Measurements from ENCODE around the gene MIPOL1.

Gene MIPOL1

DNA sequence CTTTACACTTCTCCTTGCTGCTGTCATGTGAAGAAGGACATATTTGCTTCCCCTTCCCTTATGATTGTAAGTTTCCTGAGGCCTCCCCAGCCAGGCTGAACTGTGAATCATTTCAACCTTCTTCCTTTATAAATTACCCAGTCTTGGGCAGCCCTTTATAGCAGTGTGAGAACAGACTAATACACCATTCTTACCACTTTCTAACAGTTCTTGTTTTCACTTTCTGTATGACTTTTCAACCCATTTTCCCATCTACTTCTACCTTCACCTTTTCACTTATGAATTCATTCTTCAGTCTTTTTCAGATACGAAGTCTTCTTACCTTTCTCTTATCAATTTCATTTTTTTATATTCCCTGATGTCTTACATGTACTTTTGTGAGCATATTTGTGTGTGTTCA, 342.3 kb downstream of the MIPOL1 start:
- DNase-seq (ENCODE audit: low read depth) = no peak
- TF ChIP-seq, protein P1, sequence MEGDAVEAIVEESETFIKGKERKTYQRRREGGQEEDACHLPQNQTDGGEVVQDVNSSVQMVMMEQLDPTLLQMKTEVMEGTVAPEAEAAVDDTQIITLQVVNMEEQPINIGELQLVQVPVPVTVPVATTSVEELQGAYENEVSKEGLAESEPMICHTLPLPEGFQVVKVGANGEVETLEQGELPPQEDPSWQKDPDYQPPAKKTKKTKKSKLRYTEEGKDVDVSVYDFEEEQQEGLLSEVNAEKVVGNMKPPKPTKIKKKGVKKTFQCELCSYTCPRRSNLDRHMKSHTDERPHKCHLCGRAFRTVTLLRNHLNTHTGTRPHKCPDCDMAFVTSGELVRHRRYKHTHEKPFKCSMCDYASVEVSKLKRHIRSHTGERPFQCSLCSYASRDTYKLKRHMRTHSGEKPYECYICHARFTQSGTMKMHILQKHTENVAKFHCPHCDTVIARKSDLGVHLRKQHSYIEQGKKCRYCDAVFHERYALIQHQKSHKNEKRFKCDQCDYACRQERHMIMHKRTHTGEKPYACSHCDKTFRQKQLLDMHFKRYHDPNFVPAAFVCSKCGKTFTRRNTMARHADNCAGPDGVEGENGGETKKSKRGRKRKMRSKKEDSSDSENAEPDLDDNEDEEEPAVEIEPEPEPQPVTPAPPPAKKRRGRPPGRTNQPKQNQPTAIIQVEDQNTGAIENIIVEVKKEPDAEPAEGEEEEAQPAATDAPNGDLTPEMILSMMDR (IDR thresholded peaks at IDR 0.05; ENCODE audit: insufficient read depth, low read depth, low read length, missing control alignments) = no peak
- H3K4me3 ChIP-seq (ENCODE audit: low read depth, low read length) = no peak overlapping the region

DNA sequence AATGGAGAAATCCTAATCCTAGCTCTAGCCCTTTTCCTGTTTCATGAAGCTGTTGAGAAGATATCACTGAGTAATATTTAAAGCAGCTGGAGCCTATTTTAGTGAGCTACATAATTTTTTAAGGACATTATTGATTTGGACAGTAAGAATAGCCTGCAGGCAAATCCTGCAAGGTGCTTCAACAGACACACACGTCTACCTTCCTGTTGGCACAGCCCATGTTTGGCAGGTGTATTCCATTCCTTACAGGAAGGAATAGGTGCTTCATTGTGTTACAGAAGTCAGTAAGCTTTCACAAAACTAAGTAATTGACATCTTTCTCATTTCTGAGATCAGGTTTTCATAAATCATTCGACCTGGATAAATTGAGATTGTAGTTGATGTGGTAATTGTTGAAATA, 346.7 kb downstream of the MIPOL1 start:
- TF ChIP-seq, protein P1 (IDR thresholded peaks at IDR 0.05; ENCODE audit: insufficient read depth, low read depth, low read length, missing control alignments) = no peak
- no peak overlapping the region for H3K4me3 ChIP-seq (ENCODE audit: low read depth, low read length)
- no peak for DNase-seq (ENCODE audit: low read depth)

DNA sequence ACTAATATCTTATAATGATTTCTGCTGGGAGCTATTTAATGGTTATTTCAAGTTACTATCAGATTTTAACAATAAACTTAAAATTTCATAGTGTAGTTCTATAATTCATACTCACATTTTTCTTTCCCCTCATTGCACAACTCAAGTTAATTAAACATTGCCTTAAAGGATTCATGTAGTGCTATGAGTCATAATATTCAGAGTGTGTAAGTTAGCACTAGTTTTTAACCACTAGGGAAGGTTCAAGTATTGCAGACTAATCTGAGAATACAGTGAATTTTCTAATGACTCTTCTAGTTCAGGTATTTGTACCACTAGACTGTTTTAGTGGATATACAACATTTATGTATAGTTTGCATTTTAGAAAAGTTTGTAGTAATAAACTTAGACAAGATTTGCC, 347.4 kb downstream of the MIPOL1 start:
- TF ChIP-seq, protein P1 (IDR thresholded peaks at IDR 0.05; ENCODE audit: insufficient read depth, low read depth, low read length, missing control alignments) = no peak
- no peak for DNase-seq (ENCODE audit: low read depth)
- H3K4me3 ChIP-seq (ENCODE audit: low read depth, low read length) = no peak overlapping the region

DNA sequence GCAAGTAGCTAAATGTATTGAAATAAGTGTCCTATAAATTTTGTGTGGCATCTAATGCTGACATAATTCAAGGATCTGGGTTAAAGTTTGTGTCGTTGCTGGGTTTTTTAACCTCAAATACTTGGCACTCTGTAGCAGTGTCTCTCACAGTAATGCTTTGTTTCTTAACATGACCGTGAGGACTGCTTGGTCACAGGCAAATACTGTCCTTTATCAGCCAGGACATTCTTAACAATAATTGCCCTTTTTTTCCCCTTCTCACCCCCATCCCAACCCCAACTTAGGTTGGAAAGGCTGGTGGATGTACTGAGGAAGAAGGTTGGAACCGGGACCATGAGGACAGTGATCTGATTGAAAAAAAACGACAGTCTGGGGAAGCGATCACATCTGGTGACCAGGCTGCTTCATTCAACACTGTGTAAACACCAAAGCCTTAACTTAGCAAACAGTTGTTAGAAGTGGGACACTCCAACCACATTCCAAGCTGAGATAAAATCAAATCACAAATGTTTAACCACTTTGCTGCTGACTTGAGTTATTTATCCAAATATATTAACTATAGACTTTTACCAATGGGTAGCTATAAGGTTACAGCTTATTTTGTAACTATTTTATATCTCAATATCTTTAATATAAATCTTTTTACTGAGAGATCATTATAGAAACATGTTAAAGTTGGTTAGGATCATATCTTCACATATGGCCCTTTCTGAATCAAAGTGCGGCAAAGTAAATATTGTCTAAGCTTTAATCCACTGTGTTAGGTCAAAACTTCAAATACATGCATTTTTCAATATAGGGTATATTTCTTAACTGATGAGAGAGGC, 349.1 kb downstream of the MIPOL1 start:
- no peak overlapping the region for H3K4me3 ChIP-seq (ENCODE audit: low read depth, low read length)
- DNase-seq (ENCODE audit: low read depth) = no peak
- TF ChIP-seq, protein P1 (IDR thresholded peaks at IDR 0.05; ENCODE audit: insufficient read depth, low read depth, low read length, missing control alignments) = no peak

DNA sequence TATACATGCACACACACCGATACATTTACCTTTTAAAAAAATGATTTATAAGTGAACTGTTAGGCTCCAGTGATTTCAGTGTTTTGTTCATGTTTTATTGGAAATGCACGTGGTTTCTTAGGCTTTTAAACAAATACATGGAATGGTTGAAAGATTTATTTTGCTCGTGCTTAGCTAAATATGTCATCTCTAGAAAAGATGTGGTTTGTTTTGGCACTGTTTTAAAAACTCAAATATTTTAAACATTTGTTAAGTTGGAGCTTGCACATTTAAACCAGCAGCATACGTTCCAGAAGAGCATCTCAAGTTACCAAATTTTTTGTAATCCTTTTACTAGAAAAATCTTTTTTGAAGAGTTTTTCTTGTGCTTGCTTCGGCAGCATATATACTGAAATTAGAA, 352.8 kb downstream of the MIPOL1 start:
- DNase-seq (ENCODE audit: low read depth) = no peak
- TF ChIP-seq, protein P1 (IDR thresholded peaks at IDR 0.05; ENCODE audit: insufficient read depth, low read depth, low read length, missing control alignments) = no peak
- H3K4me3 ChIP-seq (ENCODE audit: low read depth, low read length) = no peak overlapping the region

DNA sequence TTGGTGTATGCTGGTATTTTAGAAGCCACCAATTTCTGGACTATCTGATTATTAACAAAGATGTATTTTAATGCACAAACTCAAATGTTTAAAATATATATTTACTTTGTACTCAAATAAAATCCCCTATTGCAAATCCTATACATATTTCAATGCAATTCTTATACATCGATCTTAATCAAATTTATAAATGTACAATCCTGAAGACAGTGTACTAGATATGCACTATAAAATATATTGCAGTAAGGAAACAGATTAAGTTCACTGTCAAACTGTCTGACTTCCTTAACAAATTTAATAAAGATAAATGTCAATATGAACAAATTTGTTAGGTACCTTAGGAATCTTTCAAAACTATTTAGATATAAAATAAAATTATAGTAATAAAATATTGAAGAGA, 353.4 kb downstream of the MIPOL1 start:
- no peak for DNase-seq (ENCODE audit: low read depth)
- H3K4me3 ChIP-seq (ENCODE audit: low read depth, low read length) = no peak overlapping the region
- TF ChIP-seq, protein P1 (IDR thresholded peaks at IDR 0.05; ENCODE audit: insufficient read depth, low read depth, low read length, missing control alignments) = no peak
